ENCODE data around the gene THBD. TPM values are rescaled to one million over a fixed set of nuclear protein-coding genes. Genes with fewer than 3 reads are reported as not detected.

Gene THBD
- total RNA-seq, 2 donors from 2014 or later = 37.0 to 96.7 TPM

DNA sequence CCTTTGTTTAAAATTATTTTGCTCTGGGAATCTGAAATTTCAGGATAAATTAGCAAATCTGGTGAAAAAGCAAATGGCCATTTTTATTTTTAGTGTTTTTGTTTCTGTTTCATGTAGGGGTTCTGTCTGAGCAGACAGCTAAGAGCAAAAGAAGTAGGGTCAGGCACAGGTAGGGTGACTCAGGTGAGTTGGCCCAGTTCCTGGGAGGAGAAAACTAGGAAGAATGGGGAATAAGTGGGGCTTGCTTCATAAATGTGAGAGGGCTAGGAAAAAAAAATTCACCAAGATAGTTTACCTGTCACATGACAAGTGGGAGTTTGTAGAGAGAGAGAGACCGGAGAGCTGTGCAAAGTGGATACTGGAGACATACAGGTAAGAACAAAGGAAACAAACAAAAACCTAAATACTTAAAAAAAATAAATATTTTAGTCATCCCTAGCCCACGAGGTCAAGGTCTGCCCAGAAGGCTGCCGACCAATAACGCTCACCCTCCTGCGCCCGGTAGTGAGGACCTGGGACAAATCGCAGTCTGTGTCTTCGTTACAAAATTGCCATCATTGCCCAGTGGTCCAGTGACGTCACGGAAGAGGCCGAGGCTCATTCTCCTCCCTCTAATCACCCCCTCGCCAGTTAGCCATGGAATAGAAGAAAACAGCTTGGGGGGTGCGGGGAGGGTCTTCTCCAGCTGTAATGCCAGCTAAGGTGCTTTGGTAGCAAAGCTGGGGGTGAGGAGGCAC, 2.3 kb downstream of the THBD start:
- H3K27me3 ChIP-seq = peaks cover 0 to 11% of the 10 kb centered on the region in 2 donors
- H3K4me1 ChIP-seq = peaks cover 0 to 70% of the 10 kb centered on the region in 2 donors
- no peaks in the 10 kb centered on the region for H3K36me3 ChIP-seq
- TF ChIP-seq, protein P1, sequence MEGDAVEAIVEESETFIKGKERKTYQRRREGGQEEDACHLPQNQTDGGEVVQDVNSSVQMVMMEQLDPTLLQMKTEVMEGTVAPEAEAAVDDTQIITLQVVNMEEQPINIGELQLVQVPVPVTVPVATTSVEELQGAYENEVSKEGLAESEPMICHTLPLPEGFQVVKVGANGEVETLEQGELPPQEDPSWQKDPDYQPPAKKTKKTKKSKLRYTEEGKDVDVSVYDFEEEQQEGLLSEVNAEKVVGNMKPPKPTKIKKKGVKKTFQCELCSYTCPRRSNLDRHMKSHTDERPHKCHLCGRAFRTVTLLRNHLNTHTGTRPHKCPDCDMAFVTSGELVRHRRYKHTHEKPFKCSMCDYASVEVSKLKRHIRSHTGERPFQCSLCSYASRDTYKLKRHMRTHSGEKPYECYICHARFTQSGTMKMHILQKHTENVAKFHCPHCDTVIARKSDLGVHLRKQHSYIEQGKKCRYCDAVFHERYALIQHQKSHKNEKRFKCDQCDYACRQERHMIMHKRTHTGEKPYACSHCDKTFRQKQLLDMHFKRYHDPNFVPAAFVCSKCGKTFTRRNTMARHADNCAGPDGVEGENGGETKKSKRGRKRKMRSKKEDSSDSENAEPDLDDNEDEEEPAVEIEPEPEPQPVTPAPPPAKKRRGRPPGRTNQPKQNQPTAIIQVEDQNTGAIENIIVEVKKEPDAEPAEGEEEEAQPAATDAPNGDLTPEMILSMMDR (IDR thresholded peaks at IDR 0.05) = no peak
- H3K4me3 ChIP-seq = peak overlapping the region; percentile 52 to 63
- no peaks in the 10 kb centered on the region for H3K9me3 ChIP-seq
- DNase-seq (ENCODE audit: low spot score) = no peak
- H3K27ac ChIP-seq = peak overlapping the region; percentile 83 to 85

DNA sequence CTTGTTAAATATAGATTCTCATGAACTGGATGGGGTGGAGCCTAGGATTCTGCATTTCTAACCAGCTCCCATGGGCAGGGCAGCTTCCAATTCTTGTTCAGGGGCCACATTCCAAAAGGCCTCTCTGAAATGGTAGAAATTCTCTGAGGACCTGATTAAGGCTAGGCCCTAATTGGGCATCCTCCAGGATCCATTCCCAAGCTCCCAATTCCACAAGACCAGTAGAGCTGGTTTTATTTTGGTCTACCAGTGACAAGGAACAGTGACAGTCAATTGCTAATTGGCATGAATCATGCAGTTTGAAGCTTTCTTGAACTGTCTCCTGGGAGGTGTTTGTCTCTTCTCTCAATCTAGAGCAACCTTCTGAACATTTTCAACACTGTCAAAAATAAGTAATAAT, 3.0 kb downstream of the THBD start:
- Histone ChIP-seq H3K27ac (no peak overlapping the region), H3K36me3 (no peaks in the 10 kb centered on the region), H3K27me3 (peaks cover 0 to 11% of the 10 kb centered on the region in 2 donors), H3K9me3 (no peaks in the 10 kb centered on the region), H3K4me3 (peak overlapping the region; percentile 52 to 63), H3K4me1 (peaks cover 0 to 66% of the 10 kb centered on the region in 2 donors)
- TF ChIP-seq, protein P1 (IDR thresholded peaks at IDR 0.05) = no peak
- DNase-seq (ENCODE audit: low spot score) = no peak

DNA sequence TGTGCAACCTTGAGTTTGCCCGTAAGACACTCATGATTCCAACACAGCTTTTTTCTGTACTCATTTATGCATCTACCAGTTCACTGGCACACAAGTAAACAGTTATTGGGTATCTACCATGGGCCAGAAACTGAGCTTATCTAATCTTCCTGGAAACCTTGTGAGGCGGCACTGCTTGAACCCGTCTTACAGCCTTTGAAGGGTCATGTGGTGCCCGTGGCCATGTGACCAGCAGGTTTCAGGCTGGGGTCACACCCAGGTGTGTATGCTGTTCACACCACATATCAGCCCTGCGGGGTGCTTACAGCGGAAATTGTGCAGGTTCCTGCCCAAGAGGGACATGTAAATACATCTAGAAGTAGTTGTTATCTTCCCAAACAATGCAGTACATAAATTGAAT, 6.1 kb downstream of the THBD start:
- Histone ChIP-seq H3K27ac (no peak overlapping the region), H3K9me3 (no peaks in the 10 kb centered on the region), H3K4me1 (peaks cover 0 to 37% of the 10 kb centered on the region in 2 donors), H3K36me3 (no peaks in the 10 kb centered on the region), H3K4me3 (no peak overlapping the region), H3K27me3 (peaks cover 0 to 8% of the 10 kb centered on the region in 2 donors)
- TF ChIP-seq, protein P1 (IDR thresholded peaks at IDR 0.05) = no peak
- DNase-seq (ENCODE audit: low spot score) = no peak

DNA sequence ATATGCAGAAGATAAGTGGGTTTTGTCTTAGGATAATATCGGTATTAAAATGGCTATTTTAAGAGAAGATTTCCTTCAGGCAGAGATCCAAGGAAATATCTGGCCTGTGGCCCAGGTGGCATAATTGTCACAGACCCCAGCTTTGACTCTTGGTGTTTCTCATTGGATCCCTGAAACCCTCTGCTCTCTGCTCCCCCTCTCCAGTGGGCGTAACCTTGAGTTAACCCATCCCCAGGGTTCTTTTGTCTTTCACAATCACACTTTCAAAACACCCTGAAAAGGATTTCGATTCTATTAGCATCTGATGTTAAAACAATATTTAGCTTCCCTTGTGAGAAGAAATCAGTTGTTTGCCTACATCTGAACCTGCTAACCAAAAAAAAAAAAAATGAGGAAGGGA, 7.2 kb downstream of the THBD start:
- H3K4me3 ChIP-seq = no peak overlapping the region
- TF ChIP-seq, protein P1 (IDR thresholded peaks at IDR 0.05) = no peak
- peaks cover 0 to 26% of the 10 kb centered on the region in 2 donors for H3K4me1 ChIP-seq
- H3K27me3 ChIP-seq = peaks cover 0 to 5% of the 10 kb centered on the region in 2 donors
- no peaks in the 10 kb centered on the region for H3K36me3 ChIP-seq
- DNase-seq (ENCODE audit: low spot score) = no peak
- no peak overlapping the region for H3K27ac ChIP-seq
- H3K9me3 ChIP-seq = no peaks in the 10 kb centered on the region

DNA sequence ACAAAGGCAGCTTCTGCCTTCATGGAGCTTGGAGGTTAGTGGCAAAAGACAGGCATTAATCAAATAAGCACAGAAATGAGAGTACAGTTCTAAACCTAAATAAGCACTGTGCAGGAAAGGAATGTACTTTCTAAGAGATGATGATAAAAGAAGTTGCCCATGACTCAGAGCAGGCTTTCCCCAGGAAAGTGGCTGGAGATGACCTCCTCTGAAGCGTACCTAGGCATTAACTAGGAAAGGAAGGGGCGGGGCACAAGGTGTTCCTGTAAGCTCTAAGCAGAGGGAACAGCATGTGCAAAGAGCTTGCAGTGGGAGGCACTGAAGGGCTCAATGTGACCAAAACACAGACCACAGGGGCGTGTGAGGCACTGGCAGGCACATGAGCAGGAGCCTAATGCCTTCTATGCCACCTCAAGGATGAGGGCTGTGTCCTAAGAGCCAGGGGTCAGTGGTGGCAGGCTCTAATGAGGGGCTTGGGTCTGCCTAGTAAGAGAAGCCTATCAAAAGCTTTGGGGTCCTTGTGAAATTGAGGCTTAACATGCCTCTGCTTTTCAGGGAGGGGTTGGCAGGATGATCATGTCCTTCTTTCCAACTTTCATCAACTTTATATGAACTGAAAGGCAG, 9.5 kb downstream of the THBD start:
- TF ChIP-seq, protein P1 (IDR thresholded peaks at IDR 0.05) = no peak

More for the DNA sequence above, 9.5 kb downstream of the THBD start:
- H3K27ac ChIP-seq = no peak overlapping the region
- H3K27me3 ChIP-seq = peaks cover 5 to 11% of the 10 kb centered on the region in 2 donors
- no peak for DNase-seq (ENCODE audit: low spot score)
- H3K4me3 ChIP-seq = no peak overlapping the region
- H3K9me3 ChIP-seq = no peaks in the 10 kb centered on the region
- peaks cover 0 to 8% of the 10 kb centered on the region in 2 donors for H3K4me1 ChIP-seq
- H3K36me3 ChIP-seq = no peaks in the 10 kb centered on the region

All from right atrium auricular region (tissue), 2 donors.